NCI-H226 (cell line): ENCODE results near the gene FANK1.
"Not testable (repeated sequence)": the region's sequence is repeated elsewhere in the genome, so short reads cannot be mapped to it uniquely, and the experiment has no call there.

Experiments used
- DNase-seq: peaks from one replicate; pipeline ENCODE4 v3.0.0-alpha.2; 2015

FANK1 gene

DNA sequence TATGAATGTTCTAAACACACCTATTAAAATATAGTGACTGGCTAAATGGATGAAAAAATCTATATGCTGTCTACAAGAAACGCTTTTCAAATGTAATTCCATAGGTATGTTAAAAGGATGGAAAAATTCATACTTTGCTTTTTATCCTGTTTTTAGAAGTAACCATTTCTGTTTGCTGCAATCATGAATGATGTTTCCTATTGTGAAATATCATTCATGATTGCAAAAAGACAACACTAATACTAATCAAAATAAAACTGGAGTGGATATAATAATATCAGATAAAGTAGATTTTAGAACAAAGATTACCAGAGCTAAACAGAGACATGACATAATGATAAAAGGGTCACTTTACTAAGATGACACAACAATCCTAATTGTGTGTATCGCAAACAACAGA is 138.2 kb downstream of the FANK1 start:
- DNase-seq = no peak

DNA sequence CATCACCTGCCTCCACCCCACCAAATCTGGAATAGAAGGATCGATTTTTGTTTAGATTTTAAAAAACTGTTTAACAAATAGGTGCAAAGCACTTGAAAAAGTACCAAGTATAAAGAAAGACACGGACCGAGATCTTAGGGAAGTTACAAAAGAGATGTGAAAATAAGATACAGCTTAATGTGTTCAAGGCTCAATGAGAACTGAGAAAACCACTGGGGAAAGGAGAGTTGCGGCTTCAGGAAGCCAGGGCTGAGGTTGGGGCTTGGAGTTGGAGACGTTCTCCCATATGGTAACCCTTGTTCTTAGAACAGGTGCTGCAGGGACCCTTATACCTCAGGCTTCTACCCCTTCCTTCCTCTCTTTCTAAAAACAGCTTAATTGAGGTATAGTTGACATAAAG is 140.2 kb downstream of the FANK1 start:
- DNase-seq = no peak

DNA sequence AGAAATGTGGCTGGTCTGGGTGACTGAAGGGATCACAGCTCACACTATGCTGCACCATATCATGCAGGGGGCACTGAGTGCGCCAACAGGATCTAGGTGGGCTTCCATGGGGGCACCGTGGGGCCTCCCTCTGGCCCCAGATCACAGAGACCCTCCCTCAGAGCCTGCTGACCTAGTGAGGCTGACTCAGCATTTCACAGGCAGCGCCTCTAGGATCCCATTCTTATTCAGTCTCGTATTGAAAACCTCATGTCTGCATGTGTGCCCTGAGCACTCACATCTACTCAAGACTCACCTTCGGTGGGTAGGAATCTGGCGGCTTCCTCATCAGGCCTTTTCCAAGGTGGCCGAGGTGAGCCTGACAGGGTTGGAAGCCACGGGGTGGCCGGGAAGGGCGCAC is 141.6 kb downstream of the FANK1 start:
- DNase-seq = no peak

DNA sequence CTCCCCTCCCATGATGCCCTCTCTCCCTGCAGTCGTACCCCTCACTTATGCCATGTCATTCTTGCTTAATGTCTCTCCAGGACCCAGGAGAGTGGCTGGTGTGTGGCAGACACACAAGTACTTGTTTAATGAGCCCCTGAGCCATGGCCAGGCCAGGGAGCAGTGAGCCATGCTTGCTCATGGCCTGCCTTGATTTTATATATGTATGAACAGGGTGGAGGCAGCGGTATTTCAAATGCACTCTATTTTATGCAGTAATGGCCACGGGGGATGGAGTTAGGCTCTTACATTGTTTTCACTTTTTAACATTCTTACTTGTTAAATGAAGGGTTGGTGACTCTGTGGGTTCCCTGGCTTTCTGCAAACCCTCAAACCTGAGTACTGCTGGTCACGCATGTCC is 144.8 kb downstream of the FANK1 start:
- no peak for DNase-seq

DNA sequence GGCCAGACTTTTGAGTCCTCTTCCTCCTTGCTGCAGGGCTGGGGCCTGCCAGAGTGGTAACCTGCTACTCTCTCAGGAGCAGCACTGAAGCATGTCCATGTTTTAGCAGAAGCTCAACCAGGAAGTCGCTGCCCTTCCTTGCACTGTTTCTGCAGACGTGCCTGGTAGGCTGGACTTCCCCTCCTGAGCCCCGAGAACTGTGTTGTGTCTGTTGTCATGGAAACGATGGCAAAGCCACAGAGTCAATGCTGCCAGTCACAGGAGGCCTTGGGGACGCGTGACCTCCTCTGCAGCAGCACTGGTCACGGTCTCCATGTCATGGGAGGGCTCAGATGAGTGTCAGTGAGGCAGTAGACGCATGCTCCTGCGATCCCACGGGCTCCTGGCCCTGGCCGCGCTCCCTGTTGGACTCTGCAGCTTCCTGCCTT is 145.5 kb downstream of the FANK1 start:
- no peak for DNase-seq

DNA sequence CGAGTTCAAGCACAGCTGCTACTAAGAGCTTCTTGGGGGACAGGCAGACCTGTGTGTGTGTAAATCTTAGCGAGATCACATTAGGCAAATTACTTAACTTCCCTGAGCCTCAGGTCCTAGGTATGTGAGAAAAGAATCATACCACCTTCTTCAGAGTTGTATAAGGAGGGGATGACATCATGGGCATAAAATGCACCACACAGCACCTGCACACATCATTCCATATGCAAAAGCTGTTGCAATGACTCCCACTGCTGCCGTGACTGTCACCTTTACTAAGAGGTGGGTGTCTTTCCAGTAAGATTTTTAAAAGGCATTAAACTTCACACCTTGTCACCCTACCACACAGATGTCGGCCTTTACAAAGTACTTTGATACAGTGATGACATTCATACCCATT is 146.0 kb downstream of the FANK1 start:
- DNase-seq = no peak

DNA sequence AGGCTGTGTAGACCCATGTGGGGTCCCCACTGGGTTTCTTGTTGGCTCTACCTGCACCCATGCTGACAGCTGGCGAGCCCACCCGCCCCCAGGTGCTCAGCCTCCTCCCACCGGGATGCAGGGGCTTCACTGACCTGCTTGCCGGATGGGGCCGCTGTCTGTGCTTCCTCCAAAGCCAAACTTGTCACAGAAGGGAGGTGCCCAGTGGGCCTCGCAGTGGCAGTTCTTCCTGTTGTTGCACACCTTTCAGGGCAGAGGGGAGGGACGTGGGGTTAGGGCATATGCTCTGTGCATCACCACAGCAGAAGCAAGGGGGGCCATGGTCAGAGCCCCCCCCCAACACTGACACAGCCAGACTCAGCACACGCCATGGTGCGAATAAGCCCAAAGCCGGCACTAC is 146.5 kb downstream of the FANK1 start:
- no peak for DNase-seq

DNA sequence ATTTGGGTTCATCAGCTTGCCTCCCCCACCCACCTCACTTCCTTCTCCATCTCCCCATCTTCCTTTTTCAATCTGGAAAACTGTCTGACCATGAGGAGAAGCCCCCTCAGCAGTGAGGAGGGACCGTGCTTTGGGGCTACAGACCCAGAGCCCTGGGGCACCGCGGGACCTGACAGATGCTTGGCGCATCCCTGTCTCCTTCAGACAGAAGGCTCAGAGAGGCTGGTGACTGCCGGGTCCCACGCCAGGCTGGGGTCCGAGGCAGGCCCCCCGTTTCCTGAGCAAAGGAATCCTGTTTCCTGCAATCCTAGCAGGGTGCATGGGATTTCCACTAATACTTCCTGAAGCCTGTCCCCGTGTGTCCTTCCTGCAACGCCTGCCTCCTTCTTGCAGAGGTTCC is 147.0 kb downstream of the FANK1 start:
- no peak for DNase-seq

DNA sequence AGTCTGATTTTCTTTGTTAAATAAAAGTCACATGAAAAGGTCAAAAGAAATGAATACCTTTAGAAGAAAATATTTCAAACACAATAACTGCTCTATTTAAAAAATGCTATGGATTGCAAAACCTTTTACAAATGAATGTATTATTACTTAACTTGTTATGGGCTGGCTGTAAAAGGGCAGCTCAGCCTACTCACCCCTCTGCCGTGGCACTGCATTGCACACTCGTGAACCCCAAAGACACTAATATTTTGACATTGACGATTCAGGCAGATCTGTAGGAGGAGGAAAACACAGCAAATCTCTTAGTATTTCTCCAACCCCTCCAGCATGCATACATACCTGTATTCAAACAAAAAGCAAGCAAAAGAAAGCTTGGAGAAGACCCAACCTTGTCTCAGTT is 149.5 kb downstream of the FANK1 start:
- DNase-seq = no peak

DNA sequence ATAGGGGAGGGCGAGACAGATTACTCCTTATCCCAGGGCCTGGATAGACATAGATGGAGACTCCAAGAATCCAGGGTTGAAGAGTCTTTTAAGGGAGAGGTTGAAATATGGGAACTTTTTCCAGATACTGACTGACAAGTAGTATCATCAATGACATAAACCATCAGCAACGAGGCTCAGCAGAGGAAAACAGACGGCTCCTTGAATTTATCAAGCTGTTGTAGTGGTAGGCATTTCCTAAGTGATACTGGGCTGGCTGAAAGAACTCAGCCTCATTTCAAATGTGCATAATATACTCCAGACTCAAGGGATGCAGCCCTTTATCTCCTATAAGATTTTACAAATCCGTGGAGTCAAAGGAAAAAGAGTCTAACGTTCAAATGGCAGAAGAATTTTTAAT is 150.5 kb downstream of the FANK1 start:
- DNase-seq = no peak

DNA sequence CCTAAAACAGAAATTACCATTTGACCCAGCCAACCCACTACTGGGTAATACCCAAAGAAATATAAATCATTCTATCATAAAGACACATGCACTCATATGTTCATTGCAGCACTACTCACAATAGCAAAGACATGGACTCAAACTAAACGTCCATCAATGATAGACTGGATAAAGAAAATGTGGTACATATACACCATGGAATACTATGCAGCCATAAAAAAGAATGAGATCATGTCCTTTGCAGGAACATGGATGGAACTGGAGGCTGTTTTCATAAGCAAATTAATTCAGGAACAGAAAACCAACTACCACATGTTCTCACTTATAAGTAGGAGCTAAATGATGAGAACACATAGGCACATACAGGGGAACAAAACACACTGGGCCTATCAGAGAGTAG is 151.4 kb downstream of the FANK1 start:
- DNase-seq = not testable (repeated sequence)

DNA sequence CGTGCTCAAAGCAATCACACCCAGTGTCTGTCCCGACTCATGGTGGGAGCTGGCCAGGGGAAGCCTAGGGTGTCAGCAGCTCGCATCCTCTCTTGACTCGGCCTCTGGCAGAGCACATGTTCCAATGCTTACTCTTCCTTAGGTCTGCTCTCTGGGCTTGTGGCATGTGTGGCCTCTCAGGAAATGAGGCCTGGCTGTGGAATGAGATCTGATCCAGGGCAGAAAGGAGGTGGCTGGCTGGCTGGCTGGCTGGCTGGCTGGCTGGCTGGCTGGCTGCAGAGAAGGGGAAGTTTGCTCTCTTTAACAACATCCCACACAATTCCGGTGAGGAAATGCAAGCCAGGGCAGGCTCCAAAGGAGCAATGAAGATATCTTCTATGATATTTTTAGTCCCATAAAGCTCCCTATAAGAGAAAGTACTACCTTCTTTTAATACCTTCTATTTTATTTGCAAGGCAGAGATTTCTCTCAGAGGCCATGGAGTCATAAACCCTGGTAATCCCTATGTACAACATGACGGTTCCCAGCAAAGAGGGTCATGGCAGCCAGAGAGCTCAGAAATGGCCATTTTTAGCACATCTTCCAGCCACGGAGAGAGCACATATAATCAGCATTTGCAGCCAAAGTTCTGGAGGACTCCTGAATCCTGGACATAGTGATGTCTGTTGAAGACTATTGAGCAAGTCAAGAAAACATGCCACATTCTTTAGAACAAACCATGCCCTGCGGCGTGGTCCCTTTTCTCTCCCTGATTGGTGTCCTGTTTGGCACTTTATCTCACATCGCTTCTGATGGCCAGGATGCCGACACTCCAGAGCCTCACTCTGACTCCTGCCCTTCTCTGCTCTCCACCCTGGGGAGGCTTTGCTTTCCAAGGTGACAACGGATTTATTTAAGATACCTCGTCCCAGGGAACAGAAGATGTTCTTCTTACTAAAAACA is 153.7 kb downstream of the FANK1 start:
- DNase-seq = peak; percentile 33

DNA sequence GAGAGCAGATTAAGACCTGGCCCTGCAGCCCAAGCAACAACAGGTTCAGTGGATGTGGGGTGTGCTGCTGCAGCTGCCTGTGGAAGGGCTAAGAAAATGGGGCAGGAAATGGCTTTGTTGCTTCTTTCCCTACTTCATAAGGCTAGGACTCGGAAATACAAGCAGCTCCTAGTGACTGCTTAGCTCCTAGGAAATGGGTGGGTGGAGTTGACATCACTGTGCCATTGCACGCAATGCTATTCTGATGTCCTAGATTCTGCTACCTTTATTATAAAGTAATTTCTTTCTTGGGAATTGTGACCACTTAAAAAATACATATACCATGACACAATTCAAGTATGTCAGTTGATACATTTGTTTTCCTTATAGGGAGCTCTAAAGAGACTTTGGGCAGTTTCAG is 155.8 kb downstream of the FANK1 start:
- no peak for DNase-seq

DNA sequence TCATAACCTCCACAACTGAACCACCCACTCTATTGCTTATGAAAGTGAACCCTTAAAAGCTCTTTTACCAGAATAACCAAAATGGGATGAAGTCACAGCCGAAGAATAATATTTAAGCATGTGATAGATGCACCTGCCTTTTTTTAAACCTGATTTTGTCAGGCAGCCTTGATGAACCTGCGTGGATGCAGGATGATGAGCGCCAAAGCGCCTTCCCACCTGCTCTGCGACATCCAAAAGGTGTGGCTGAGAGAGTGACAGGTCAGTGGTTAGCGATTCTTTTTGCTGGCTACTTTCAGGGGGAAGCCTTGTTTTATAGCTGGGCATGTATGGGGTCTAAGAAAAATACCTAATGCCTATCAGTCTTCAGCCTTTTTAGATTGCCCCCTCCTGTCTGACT is 157.8 kb downstream of the FANK1 start:
- no peak for DNase-seq

DNA sequence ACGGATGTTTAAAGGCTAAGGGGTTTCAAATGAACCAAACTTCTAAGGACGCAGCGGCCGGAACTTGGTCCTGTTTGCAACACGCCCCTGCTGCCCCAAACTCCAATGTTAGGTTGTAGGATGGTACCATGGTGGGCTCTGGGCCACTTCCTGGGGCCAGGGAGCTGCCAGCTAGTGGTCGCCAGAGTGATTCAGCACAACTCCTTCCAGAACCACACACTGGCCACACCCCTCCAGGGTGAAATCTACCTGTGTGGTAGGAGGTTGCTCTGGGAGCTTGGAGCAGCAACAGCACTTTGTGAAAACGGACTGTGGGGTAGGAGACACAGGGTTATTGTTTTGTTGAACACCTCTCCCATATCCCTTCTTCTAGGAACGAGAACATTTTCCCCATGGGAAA is 161.1 kb downstream of the FANK1 start:
- DNase-seq = no peak

DNA sequence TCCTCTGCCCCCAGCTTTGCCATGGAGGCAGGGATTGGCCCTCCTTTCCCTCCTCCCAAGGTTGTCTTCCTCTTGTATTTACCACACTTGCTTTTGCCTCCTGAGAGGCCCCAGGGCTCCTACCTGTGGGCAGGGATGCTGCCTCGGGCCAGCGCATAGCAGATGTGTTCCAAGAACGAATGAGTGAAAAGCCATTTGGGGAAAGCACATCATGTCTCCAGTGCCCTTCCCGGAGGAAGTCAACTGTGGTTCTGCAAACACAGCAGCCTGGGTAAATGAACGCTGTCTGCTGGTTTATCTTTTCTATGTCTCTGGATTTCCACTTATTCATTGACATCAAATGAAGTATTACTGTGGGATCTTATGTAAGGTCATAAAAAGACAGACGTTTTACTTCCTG is 161.7 kb downstream of the FANK1 start:
- DNase-seq = no peak

DNA sequence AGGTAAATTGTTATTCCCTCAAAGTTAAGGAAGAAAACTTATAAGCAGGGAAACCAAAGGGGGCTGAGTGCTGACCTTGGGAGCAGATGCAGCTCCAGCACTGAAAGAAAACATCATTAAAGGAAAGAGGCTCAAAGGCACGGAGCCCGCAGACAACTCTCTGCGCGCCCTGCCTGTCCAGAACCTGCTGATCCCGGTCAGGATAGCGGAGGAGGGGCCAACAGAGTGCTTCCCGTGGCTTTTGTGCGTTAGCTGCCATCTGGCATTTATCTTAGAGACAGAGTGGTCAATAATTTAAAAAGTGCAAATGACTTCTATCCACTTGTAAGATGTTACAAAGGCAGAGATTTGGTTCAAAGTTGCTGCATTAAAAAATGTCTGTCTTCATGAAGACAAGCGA is 162.1 kb downstream of the FANK1 start:
- no peak for DNase-seq
